Measurements from ENCODE around the gene PATE4.

PATE4 gene, protein sequence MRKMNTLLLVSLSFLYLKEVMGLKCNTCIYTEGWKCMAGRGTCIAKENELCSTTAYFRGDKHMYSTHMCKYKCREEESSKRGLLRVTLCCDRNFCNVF

DNA sequence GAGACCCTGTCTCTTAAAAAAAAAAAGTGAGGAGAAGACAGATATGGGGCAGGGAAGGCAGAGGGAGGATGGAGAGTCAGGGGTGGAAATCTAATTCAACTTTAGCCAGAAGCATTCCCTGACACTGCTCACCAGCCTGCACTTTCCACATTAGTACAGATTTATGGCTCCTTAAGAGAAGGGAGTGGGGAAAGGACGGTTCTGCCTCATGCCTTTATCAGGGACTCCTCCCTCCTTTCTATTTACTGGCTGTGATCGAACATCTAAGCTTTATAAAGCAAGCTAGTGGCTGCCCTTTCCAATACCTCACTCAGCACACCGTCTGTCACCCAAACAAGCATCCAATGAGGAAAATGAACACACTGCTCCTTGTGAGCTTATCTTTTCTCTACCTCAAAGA, at the start of gene PATE4:
Gene PATE4, plus strand, starts transcription at position 301 of the 400 bp plus-strand sequence. Its CDS starts 44 bp downstream, at position 345.
- H3K9me3 ChIP-seq (ENCODE audit: insufficient read depth, low read length): no peaks in the 10 kb centered on the region
- no peaks in the 10 kb centered on the region for H3K27me3 ChIP-seq (ENCODE audit: insufficient read depth, insufficient read length)
- TF ChIP-seq SUZ12 (IDR thresholded peaks at IDR 0.05; ENCODE audit: extremely low read depth, insufficient read depth, insufficient read length) (no peak), ZNF274 (IDR thresholded peaks at IDR 0.05; ENCODE audit: low read depth, low read length) (no peak), YY1 (IDR thresholded peaks at IDR 0.05; ENCODE audit: insufficient read depth, insufficient read length) (no peak)
- no peaks in the 10 kb centered on the region for H3K4me1 ChIP-seq (ENCODE audit: insufficient read depth, insufficient read length)
- no peak within 1 kb of the TSS for H3K4me3 ChIP-seq (ENCODE audit: insufficient read length, low read depth)
- no peaks in the 10 kb centered on the region for H3K36me3 ChIP-seq (ENCODE audit: insufficient read depth, insufficient read length, low read length)
- no peak for DNase-seq (ENCODE audit: low read depth, low spot score)
- no peak within 1 kb of the TSS for H3K9ac ChIP-seq (ENCODE audit: insufficient read length, low read depth)

DNA sequence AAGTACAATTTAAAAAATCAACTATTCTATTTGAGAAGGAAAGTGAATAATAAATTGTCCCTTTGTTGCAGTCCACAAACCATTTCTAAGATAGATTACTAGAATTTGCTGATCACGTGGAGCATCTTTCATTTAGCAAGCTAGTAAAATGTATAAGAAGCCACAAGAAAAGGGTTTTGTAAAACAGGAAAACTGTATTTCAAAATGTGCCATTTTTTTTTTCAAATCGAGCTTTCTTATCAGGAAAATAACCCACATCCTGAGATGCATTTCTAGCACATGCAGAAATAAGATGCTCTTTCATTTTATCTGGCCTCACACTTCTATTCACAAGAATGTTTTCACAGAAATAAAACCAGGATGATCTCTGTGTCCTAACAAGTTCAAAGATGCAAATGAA, 48.4 kb upstream of the PATE4 start:
- TF ChIP-seq ZNF274 (IDR thresholded peaks at IDR 0.05; ENCODE audit: low read depth, low read length) (no peak), SUZ12 (IDR thresholded peaks at IDR 0.05; ENCODE audit: extremely low read depth, insufficient read depth, insufficient read length) (no peak), YY1 (IDR thresholded peaks at IDR 0.05; ENCODE audit: insufficient read depth, insufficient read length) (no peak)
- Histone ChIP-seq H3K9ac (ENCODE audit: insufficient read length, low read depth) (no peak overlapping the region), H3K9me3 (ENCODE audit: insufficient read depth, low read length) (no peaks in the 10 kb centered on the region), H3K36me3 (ENCODE audit: insufficient read depth, insufficient read length, low read length) (no peaks in the 10 kb centered on the region), H3K4me1 (ENCODE audit: insufficient read depth, insufficient read length) (no peaks in the 10 kb centered on the region), H3K4me3 (ENCODE audit: insufficient read length, low read depth) (no peak overlapping the region), H3K27me3 (ENCODE audit: insufficient read depth, insufficient read length) (no peaks in the 10 kb centered on the region)
- no peak for DNase-seq (ENCODE audit: low read depth, low spot score)

DNA sequence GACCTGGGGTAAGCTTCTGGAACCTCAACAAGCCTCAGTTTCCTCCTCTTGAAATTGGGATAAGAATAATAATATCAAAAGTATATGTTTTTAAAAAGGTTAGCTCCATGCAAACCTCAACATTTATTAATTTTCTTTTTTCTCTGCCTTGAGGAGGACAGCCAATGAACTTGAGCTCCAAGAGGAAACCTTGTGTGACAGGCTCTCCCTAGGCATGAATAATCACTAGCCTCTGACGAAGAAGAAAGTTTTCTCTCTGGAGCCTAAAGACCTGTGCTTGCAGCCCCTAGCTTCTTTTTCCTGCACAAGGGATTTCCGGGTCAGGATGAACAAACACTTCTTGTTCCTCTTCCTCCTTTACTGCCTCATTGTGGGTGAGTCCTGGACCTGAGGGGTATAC, 45.3 kb upstream of the PATE4 start, which contains the start of gene PATE3:
Gene PATE3, plus strand, starts transcription at position 301 of the 400 bp plus-strand sequence. Its CDS starts 25 bp downstream, at position 326.
- DNase-seq (ENCODE audit: low read depth, low spot score): no peak
- Histone ChIP-seq H3K4me1 (ENCODE audit: insufficient read depth, insufficient read length) (no peaks in the 10 kb centered on the region), H3K4me3 (ENCODE audit: insufficient read length, low read depth) (no peak within 1 kb of the TSS), H3K9ac (ENCODE audit: insufficient read length, low read depth) (no peak within 1 kb of the TSS), H3K9me3 (ENCODE audit: insufficient read depth, low read length) (no peaks in the 10 kb centered on the region), H3K36me3 (ENCODE audit: insufficient read depth, insufficient read length, low read length) (no peaks in the 10 kb centered on the region), H3K27me3 (ENCODE audit: insufficient read depth, insufficient read length) (no peaks in the 10 kb centered on the region)
- TF ChIP-seq YY1 (IDR thresholded peaks at IDR 0.05; ENCODE audit: insufficient read depth, insufficient read length) (no peak), SUZ12 (IDR thresholded peaks at IDR 0.05; ENCODE audit: extremely low read depth, insufficient read depth, insufficient read length) (no peak), ZNF274 (IDR thresholded peaks at IDR 0.05; ENCODE audit: low read depth, low read length) (no peak)

DNA sequence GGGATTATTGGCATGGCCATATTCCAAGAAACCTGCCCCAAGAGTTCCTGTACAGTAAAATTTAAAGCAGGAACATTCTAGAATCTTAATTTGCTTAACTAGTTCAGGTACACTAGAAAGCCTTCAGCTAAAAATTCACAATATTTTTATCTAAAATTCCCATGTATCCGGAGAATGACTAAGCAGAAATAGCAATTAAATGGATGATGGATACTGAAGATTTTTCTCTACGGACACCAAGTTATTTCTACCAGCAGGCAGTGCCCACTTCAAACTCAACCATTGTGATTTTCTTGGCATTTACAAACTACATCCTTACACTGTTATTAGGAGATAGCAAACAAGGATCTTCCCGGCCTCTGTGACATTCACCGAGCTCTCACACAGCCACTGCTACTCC, 42.3 kb upstream of the PATE4 start:
- Histone ChIP-seq H3K4me1 (ENCODE audit: insufficient read depth, insufficient read length) (no peaks in the 10 kb centered on the region), H3K4me3 (ENCODE audit: insufficient read length, low read depth) (no peak overlapping the region), H3K9ac (ENCODE audit: insufficient read length, low read depth) (no peak overlapping the region), H3K9me3 (ENCODE audit: insufficient read depth, low read length) (peaks cover 12% of the 10 kb centered on the region; the same call in 1 of the 2 replicates), H3K27me3 (ENCODE audit: insufficient read depth, insufficient read length) (no peaks in the 10 kb centered on the region), H3K36me3 (ENCODE audit: insufficient read depth, insufficient read length, low read length) (no peaks in the 10 kb centered on the region)
- DNase-seq (ENCODE audit: low read depth, low spot score): no peak
- TF ChIP-seq YY1 (IDR thresholded peaks at IDR 0.05; ENCODE audit: insufficient read depth, insufficient read length): no peak
- TF ChIP-seq ZNF274 (IDR thresholded peaks at IDR 0.05; ENCODE audit: low read depth, low read length): no peak
- no peak for TF ChIP-seq SUZ12 (IDR thresholded peaks at IDR 0.05; ENCODE audit: extremely low read depth, insufficient read depth, insufficient read length)

DNA sequence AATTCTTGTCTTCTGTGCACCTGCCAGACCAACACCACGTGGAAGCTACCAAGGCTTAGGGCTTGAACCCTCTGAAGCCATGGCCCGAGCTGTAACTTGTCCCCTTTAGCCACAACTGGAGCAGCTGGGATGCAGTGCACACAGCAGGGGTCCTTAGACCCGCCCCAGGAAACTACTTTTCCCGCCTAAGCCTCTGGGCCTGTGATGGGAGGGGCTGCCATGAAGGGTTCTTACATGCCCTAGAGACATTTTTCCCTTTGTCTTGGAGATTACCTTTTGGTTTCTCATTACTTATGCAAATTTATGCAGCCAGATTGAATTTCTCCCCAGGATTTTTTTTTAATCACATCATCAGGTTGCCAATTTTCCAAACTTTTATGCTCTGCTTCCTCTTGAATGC, 35.5 kb upstream of the PATE4 start:
- H3K4me1 ChIP-seq (ENCODE audit: insufficient read depth, insufficient read length): no peaks in the 10 kb centered on the region
- H3K27me3 ChIP-seq (ENCODE audit: insufficient read depth, insufficient read length): no peaks in the 10 kb centered on the region
- no peak overlapping the region for H3K9ac ChIP-seq (ENCODE audit: insufficient read length, low read depth)
- no peaks in the 10 kb centered on the region for H3K36me3 ChIP-seq (ENCODE audit: insufficient read depth, insufficient read length, low read length)
- no peak for TF ChIP-seq SUZ12 (IDR thresholded peaks at IDR 0.05; ENCODE audit: extremely low read depth, insufficient read depth, insufficient read length)
- TF ChIP-seq YY1 (IDR thresholded peaks at IDR 0.05; ENCODE audit: insufficient read depth, insufficient read length): no peak
- TF ChIP-seq ZNF274 (IDR thresholded peaks at IDR 0.05; ENCODE audit: low read depth, low read length): no peak
- DNase-seq (ENCODE audit: low read depth, low spot score): peak; percentile 44
- no peak overlapping the region for H3K4me3 ChIP-seq (ENCODE audit: insufficient read length, low read depth)
- peaks cover 47% of the 10 kb centered on the region for H3K9me3 ChIP-seq (ENCODE audit: insufficient read depth, low read length)

DNA sequence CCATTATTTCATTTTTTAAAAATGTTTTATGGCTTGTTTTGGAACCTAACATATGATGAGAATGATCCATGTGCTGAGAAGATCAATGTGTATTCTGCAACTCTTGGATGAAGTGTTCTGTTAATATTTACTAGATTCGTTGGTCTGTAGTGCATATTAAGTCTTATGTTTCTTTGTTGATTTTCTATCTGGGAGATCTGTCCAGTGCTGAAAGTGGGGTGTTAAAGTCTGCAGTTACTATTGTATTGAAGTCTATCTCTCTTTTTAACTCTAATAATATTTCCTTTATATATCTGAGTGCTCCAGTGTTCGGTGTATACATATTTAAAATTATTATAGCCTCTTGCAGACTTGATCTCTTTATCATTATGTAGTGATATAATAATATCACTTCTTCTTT, 33.3 kb upstream of the PATE4 start:
- Histone ChIP-seq H3K36me3 (ENCODE audit: insufficient read depth, insufficient read length, low read length) (no peaks in the 10 kb centered on the region), H3K4me3 (ENCODE audit: insufficient read length, low read depth) (no peak overlapping the region), H3K9ac (ENCODE audit: insufficient read length, low read depth) (no peak overlapping the region), H3K4me1 (ENCODE audit: insufficient read depth, insufficient read length) (no peaks in the 10 kb centered on the region), H3K27me3 (ENCODE audit: insufficient read depth, insufficient read length) (no peaks in the 10 kb centered on the region), H3K9me3 (ENCODE audit: insufficient read depth, low read length) (peaks cover 49% of the 10 kb centered on the region)
- DNase-seq (ENCODE audit: low read depth, low spot score): no peak
- no peak for TF ChIP-seq SUZ12 (IDR thresholded peaks at IDR 0.05; ENCODE audit: extremely low read depth, insufficient read depth, insufficient read length)
- no peak for TF ChIP-seq YY1 (IDR thresholded peaks at IDR 0.05; ENCODE audit: insufficient read depth, insufficient read length)
- no peak for TF ChIP-seq ZNF274 (IDR thresholded peaks at IDR 0.05; ENCODE audit: low read depth, low read length)

DNA sequence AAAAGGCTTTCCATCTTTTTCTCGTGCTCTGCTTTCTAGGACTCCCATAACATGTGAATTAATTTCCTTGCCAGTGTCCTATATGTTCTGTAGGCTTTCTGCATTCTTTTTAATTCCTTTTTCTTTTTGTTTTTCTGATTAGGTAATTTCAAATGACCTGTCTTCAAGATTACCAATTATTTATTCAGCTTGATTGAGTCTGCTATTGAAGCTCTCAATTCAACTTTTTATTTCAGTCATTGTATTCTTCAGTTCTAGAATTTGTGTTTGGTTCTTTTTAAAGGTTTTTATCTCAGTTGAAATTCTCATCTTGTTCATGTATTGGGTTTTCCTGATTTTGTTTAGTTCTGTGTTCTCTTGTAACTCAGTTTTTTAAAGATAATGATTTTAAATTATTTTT, 30.7 kb upstream of the PATE4 start:
- no peak overlapping the region for H3K9ac ChIP-seq (ENCODE audit: insufficient read length, low read depth)
- TF ChIP-seq YY1 (IDR thresholded peaks at IDR 0.05; ENCODE audit: insufficient read depth, insufficient read length): no peak
- TF ChIP-seq SUZ12 (IDR thresholded peaks at IDR 0.05; ENCODE audit: extremely low read depth, insufficient read depth, insufficient read length): no peak
- TF ChIP-seq ZNF274 (IDR thresholded peaks at IDR 0.05; ENCODE audit: low read depth, low read length): no peak
- no peaks in the 10 kb centered on the region for H3K4me1 ChIP-seq (ENCODE audit: insufficient read depth, insufficient read length)
- peaks cover 38% of the 10 kb centered on the region for H3K9me3 ChIP-seq (ENCODE audit: insufficient read depth, low read length)
- no peak for DNase-seq (ENCODE audit: low read depth, low spot score)
- no peaks in the 10 kb centered on the region for H3K27me3 ChIP-seq (ENCODE audit: insufficient read depth, insufficient read length)
- no peaks in the 10 kb centered on the region for H3K36me3 ChIP-seq (ENCODE audit: insufficient read depth, insufficient read length, low read length)
- no peak overlapping the region for H3K4me3 ChIP-seq (ENCODE audit: insufficient read length, low read depth)

Data from NT2/D1 (cell line).